Lung microvascular endothelial cell (primary cell): ENCODE results near the gene PPP1R1A. TPM values are rescaled to one million over a fixed set of nuclear protein-coding genes. Genes with fewer than 3 reads are reported as not detected.

Experiments used
- DNase-seq, 2 donors: peaks; one replicate each; pipeline versions ENCODE4 v3.0.0 to v3.0.0-alpha.2; 2010; ENCODE audit warnings: low read depth in 2 of 2
- total RNA-seq: library from RNA; depleted of rRNA; stranded (reverse); fragments of >200 nt; gene quantifications from 2 replicates; pipeline ENCODE4 v1.2.1, GENCODE V29; 2014

The PPP1R1A gene, protein sequence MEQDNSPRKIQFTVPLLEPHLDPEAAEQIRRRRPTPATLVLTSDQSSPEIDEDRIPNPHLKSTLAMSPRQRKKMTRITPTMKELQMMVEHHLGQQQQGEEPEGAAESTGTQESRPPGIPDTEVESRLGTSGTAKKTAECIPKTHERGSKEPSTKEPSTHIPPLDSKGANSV
- not detected in 2 replicates for total RNA-seq

DNA sequence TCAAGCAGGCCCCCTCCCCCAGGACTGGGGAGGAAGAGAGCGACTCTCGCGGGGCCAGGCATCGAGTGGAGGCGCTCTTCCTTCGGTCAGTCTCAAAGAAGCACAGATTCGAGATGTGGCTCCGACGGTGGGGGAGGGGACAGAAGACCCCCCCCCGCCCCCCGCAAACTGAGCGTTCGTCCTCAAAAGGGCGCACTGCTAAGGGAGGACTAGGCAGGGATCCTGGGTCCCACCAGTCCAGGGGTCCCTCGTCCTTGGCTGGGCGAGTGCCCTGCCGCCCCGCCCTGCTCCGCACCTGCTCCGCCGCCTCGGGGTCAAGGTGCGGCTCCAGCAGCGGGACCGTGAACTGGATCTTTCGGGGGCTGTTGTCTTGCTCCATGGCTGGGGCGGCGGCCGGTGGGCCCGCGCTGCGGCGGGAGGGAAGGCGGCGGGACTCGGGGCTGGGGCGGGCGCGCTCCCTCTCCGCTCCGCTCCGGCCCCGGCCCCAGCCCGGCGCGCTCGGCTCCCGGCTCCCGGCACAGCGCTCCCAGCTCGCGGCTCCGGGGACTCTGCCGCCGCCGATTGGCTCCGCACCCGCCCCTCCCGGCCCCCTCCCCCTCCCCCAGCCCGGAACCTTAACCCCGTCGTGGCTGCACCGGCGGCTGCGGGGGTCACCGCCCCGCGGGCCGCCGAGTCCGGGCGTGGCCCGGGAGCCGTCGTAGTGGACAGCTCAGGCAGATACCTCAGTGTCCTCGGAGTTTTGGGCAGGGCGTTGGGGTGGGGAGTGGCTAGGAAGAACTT, at the start of gene PPP1R1A:
Gene PPP1R1A (minus strand): TSS at position 550 of the 780 bp plus-strand sequence. CDS start 171 bp downstream, at position 379.
- no peak for DNase-seq

DNA sequence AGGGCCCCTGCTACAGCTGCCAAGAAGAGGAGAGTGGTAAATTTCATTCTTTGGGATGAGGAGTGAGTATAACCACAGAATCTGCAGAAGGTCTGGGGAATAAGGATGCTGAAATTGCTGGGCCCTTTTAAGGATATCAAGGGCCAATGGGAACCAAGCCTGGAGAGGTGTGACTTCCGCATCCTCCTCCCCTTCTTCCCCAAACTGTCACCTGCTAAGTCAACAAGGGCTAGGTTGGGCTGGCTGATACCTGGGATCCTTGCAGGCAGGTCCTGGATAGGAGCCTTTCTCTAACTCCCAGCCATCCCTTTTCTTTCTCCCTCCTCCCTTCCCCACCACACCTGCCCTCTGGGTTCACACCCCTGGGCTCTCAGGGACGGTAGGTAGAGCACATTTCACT, 46.3 kb upstream of the PPP1R1A start, which contains the start of gene LACRT:
Gene LACRT (minus strand): TSS at position 101 of the 400 bp plus-strand sequence. CDS start 54 bp downstream, at position 47.
- no peak for DNase-seq

DNA sequence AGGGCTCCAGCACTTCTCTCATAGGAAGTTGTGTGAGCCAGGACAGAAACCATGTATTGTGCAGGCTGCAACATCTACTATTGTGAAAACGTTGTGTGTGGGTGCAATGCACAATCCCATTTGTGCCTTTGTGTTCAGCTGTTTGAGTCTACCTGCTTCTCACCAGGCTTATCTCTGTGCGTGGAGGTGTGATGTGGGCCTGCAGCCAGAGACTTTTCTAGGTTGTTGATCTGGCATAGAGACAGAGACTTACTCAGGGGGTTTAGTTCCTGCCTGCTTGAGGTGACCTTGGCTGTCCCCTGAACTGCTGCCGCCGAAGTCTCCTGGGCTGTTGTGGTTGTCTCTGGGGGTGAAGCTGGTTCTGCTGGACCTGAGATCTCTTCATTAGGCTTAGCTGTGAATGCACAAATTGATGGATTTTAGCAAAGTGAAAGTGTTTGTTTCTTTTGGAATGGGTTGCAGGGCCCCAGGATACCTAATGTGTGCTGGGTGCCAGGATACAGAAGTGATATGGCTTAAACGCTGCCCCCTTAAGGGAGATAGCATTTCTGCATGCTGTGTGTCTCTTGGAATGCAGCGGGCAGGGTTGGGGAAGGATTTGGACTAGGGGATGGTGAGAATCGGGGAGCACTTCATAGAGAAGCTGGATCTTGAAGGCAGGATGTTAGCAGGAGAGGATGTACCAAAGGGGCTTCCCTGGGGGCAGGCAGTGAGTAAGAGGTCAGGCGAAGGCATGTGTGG, 43.7 kb upstream of the PPP1R1A start:
- DNase-seq, result no peak

DNA sequence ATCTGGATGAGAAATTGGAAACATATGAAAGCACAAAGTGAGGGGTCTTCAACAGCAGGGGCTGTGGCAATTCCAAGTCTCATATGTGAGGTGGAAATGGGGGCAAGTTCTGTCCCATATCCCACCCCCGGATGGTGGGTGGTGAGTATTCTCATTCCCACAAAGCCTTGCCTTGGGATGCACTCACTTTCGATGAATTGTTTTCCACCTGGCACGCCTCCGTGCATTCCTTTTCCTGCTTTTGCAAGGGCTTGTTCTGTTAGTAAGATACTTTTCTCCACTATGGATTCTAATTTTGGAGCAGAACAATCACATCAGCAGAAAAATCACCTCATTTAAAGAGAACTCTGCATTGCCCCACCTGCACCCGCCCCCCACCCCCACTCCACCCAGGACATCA, 43.1 kb upstream of the PPP1R1A start:
- DNase-seq, result no peak

DNA sequence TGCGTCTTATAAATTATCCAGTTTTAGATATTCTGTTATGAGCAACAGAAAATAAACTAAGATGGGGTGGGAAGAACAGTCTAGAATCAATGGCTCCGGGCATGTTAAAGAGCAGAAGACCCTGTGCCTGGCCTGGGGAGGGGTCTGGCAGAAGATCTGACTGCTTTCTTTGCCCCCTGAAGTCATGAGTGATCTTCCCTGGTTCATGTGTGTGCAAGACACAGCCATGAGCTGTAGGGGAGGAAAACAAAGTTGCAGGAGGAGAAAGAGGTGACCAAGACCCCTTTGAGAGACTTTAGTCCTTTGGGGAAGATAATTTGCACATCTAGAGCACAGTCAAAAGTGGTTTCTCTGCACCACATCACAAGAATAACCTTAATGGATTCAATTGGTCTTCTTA, 41.5 kb upstream of the PPP1R1A start:
- DNase-seq, result no peak

DNA sequence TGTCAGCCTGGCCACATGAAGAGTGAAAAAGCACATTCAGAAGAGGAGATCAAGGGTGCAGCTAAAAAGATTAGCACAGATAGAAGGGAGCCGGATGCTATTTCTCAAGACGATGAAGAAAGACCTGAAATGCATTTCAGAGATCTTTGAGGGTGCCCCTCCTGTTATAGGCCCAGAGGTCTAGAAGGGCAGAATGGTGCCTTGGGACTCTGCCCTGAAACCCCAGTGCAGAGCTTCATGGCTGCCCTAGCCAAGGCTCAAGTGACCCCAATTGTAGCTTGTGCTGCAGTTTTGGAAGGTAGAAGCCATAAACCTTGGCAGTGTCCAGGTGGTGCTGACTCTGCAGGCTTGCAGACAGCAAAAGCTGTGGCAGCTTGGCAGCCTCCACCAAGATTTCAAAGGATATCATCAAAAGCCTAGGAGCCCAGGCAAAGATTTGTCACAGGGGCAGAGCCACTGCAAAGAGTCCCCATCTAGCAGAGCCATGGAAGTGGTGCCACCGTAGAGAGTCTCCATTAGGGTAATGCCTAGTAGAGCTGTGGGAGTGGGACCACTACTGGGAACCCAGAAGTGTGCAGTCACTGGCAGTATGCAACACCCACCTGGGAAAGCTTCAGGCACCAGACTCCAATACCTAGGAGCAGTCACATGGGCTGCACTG, 39.9 kb upstream of the PPP1R1A start:
- no peak for DNase-seq

DNA sequence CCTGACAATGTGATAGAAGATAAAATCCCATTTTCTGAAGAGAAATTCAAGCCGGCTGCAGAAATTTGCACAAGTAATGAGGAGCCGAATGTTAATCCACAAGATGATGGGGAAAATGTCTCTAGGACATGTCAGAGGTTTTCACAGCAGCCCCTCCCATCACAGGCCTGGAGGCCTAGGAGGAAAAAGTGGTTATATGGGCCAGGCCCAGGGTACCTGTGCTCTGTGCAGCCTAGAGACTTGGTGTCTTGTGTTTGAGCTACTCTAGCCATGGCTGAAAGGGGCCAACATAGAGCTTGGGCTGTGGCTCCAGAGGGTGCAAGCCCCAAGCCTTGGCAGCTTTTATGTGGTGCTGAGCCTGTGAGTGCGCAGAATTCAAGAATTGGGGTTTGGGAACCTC, 38.8 kb upstream of the PPP1R1A start:
- no peak for DNase-seq

DNA sequence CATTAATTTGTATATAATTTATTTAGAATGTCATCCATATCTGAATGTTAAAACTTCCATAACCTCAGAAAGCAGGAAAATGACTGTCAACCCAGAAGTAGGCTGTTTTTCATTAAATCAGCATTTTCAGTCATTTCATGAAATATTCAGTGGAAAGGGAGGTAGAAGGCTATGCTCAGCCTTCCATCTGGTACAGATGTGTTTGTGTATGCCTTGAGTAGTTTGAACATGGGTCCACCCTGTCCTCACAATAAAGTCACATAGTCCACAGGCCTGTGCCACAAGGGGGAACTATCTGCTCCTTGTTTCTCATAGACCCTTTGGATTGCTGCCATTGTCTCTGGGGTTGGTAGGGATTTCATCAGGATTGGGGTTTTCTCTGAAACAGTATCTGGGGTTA, 37.1 kb upstream of the PPP1R1A start:
- no peak for DNase-seq

DNA sequence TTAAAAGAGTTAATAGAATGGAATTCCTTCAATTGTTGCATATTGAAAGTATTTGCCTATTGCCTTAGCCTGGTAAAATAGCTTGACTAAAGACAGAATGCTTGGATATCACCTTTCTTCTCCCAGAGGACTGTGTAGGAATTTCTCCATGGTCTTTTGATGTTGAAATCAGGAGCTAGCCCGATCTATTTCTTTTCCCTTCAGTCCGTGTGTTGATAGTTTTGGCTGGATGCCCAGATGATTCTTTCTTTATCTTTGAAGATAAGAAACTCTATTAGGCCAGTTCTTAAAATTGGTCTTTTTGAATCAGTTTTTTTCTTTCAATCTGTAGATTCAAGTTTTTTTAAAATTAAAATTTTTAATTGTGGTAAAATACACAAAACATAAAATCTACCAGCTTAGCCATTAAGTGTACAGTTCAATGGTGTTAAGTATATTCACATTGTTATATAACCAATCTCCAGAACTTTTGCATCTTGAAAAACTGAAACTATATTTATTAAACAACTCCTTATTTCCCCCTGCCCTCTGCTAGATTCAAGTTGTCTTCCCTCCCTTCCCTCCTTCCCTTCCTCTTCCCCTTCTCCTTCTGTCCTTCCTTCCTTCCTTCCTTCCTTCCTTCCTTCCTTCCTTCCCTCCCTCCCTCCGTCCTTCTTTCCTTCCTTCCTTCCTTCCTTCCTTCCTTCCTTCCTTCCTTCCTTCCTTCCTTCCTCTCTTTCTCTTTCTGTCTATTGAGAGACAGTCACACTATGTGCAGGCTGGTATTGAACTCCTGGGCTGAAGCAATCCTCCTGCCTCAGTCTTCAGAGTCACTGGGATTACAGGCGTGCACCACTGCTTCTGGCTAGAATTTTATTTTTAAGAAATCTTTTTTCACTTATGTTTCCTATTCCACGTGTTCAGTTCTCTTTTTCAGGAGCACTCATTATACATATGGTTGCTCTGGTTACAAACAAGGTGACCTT, 36.1 kb upstream of the PPP1R1A start:
- DNase-seq, result no peak

DNA sequence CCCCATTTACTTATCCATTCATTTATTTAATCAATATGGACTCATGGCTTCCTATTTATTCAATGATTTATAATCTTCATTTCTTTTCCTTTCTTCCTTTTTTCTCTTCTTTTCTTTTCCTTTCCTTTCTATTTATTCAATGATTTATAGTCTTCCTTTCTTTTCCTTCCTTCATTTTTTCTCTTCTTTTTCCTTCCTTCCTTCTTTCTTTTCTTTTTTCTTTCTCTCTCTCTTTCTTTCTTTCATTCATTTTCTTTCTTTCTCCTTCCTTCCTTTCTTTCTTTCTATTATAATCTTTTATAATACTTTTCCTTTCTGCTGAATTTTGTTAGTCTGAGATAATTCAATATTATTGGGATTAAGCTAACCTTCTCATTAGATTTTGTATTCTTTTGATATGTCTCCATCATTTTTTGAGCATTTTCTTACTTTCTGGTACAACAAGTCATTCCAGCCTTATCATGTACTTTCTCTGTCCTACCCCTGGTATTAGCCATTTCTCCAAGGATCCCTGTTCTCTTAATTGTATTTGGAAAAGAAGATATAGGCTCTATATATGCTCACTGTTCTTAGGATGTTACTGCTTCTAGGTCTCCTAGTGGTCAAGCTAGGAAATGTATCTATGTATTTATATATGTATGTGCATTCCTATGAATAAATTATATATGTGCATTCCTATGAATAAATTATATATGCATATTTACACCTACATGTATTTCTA, 34.2 kb upstream of the PPP1R1A start:
- peak in 1 of 2 donors; percentile 14 for DNase-seq

DNA sequence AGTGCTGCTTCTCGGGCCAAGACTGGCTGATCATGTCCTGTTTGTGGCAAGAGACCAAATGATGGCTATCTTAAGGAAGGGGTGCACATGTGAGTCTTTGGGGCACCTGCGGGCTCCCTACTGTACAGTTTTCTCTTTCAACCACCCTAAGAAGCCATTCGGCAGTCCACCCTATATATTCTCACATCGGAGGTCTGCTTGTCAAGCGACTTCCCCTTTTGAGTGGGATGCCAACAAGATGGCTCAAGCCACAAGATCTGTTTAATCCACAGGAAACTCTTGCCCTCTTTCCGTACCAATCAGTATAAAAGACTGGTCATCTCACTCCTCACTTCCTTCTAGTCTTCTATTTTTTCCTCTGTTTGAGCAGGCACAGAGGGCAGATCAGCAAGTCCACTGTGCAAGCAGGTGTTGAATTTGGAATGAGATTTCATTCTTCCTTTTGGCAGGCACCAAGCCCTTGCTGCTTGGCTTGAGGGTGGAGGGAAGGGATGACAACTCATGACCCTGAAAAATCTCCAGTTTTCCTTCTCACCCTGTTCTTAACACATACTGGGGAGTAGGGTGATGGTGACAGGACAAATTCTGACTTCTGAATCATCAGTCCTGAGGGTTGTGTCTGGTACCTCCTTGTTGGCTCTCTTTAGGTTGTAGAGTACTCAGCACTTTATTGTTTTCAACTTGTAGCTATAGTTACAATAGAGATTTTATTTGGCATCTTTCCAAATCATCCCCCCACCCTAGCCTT, 28.6 kb upstream of the PPP1R1A start:
- no peak for DNase-seq

DNA sequence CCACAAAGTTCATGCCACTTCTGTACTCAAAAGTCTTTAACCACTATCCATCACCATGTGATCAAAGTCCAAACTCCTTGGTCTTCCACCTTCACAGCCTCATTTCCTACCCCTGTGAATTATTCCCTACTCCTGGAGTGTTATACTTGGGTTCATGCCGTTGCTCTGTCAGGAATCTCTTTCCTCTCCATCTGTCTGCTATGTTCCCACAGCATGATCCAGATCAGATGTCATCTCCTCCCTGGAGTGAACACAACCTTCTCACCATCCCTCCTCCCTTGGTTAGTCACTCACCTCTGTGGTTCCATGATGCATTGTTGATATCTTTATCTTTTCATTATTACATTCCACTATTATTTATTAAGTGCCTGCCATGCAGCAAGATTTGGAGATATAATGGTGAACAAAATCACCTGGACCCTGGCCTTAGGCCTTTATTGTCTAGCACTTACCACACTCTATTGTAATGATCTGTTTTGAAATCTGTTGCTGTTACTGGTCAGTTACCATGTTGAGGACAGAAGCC, 23.8 kb upstream of the PPP1R1A start:
- no peak for DNase-seq

DNA sequence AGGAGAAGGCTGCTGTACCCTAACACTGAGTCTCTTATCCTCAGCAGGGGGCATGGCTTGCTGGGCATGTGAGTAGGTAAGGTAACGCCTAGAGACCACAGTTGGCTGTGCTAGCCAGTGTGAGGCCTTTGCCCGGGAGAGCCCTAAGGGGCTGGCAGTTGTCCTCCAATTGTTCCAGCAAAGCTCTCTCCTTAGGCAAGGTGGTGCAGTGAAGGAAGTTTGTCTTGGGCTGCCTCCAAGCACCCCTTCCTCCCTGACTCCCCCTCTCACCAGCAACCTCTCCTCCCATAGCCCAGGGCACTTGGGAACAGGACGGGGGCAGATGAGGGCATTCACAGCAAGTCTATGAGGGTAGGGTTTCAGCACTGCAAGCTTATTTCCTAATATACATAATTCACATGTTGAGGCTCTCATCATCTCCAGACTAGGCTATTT, 23.3 kb upstream of the PPP1R1A start:
- no peak for DNase-seq

DNA sequence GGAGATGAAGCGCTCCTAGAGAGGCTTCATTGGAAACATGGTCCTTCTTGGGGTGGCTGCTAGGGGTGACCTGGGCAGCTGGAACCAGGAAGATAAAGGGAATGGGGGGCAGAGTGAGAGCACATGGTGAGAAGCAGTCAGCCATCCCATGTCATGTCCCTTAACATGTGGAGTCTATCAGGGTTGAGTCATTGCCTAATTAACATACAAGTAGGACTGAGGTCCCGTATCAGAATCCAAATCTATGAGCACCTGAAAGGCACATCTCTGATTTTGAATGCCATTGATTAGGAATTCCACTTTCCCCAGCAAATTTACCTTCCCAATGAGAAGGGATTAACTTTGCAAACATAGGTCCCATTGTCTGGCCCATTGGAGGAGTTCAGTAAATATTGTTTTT, 20.3 kb upstream of the PPP1R1A start:
- no peak for DNase-seq

DNA sequence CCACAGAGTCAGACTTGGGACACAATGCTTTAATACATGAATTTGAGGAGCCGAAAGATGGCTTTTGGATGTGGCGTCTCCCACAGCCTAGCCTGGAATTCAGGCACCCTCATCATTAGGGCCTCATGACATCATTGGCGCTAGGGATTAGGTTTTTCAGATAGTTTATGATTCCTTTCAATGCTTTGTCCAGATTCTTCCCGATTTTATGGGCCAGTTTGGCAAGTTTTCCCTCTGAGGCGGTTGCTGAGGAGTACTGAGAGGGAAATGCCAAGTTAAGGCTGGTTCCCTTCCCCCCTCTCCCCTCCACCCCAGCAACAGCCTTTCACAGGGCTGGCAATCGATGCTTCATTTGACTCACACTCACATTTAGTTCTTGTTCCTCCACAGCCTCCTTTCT, 19.7 kb upstream of the PPP1R1A start:
- no peak for DNase-seq

DNA sequence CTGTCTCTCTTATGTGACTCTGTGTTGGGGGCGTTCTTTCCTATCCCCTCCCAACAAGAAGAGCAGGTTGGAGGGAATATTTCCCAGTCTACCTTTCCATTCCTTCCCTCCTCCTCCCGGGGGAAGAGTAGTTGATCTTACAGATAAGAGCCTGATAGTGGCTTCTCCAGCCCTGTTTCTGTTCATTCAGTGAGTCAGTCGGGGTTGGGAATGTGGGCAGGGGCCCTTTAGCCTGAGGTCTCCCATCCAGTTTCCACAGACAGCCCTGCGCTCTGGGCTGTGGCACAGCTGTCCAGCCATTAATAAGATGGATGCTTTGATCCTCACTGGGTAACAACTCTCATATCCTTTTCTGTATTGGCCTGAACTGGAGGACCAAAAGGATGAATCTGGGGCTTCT, 18.1 kb upstream of the PPP1R1A start:
- DNase-seq, result no peak

DNA sequence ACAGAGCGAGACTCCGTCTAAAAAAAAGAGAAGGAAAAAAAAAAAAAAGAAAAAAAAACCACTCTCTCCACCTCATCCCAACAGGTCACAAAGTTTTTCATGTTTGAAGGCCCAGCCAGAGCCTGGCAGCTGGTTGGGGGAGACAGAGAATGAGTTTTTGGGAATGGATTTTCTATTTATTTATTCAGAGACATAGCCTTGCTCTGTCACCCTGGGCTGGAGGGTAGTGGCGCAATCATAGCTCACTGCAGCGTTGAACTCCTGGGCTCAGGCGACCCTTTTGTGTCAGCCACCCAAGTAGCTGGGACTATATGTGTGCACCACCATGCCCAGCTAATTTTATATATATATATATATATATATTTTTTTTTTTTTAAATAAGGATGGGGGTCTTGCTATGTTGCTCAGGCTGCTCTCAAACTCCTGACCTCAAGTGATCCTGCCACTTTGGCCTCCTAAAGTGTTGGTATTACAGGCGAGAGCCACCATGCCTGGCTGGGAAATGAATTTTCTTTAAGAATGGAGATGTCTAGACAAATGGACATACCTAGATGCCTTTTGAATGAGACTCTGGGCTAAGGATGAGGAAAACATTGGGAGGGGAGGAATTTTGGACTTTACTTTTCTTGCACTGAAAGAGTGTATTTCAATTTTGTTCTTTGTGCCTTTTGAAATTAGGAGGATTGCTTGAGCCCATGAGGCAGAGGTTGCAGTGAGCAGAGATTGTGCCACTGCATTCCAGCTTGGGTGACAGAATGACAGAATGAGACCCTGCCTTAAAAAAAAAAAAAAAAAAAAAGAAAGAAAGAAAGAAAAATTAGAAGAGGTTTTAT, 16.9 kb upstream of the PPP1R1A start:
- no peak for DNase-seq

DNA sequence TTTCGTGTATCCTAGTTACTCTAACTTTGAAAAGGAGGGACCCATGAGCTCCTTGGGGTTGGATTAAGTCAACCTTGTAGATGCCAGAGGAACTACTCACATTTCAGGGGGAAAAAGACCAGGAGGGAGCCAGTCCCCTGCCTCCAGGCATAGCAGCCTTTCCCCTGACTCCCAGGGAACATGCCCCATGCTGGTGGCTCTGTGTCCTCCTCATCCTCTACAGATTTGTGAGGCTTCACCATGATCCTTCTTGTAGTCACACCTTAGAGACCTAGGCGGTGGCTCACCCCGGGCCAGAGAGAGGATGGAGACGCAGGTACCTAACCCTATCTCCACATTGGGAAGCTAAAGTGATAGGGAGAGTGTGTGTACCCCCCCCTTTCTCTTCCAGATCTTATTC, 16.0 kb upstream of the PPP1R1A start:
- DNase-seq, result no peak
